Right cardiac atrium (tissue), 5 donors: ENCODE results near the gene RHBDL1. TPM values are rescaled to one million over a fixed set of nuclear protein-coding genes. Genes with fewer than 3 reads are reported as not detected.

Experiments
- ATAC-seq, 2 donors: fragments of 200-7000 bp; cut with Tn5 transposase; one replicate each; pipeline versions ENCODE4 v1.8.0 to v1.9.1; 2020; ENCODE audit warnings: moderate library complexity in 2 of 2, mild to moderate bottlenecking in 1 of 2
- DNase-seq, 3 donors: peaks; one replicate each; pipeline ENCODE4 v3.0.0-alpha.2; 2020
- H3K27ac ChIP-seq: one replicate; pipeline ENCODE4 v1.5.1; 2013; ENCODE audit warnings: mild to moderate bottlenecking, low read length, control low read depth, moderate library complexity
- H3K27me3 ChIP-seq: one replicate; pipeline ENCODE4 v1.6.1; 2013; ENCODE audit not compliant: control insufficient read depth, insufficient read depth
- H3K4me1 ChIP-seq: one replicate; pipeline ENCODE4 v1.6.1; 2013; ENCODE audit warnings: low read length; ENCODE audit not compliant: control insufficient read depth, insufficient read depth
- H3K4me3 ChIP-seq: one replicate; pipeline ENCODE4 v1.5.1; 2013; ENCODE audit warnings: low read length, control low read depth
- H3K9me3 ChIP-seq: one replicate; pipeline ENCODE4 v1.6.1; 2013; ENCODE audit warnings: low read length; ENCODE audit not compliant: control insufficient read depth
- WGBS: extraction: QIAGEN DNeasy Blood & Tissue Kit; methylation state at CpG from one replicate; pipeline ENCODE4 v1.1.7; 2013; 5-methylcytosine and 5-hydroxymethylcytosine counted together
- intact Hi-C, 4 donors: fragments of 100-400 bp; cut with DNase I; formaldehyde crosslinking; loops; one replicate each; pipeline versions ENCODE4 v1.11.0 to v1.14.0; 2022 to 2023
- polyA plus RNA-seq: library from polyadenylated mRNA; stranded (reverse); fragments of 200-250 nt; gene quantifications from one replicate; pipeline ENCODE4 v1.2.3, GENCODE V29; 2013
- total RNA-seq, 4 donors: library from RNA; stranded (reverse); fragmentation: NEBNext Ultra II Directional; extraction: Animal tissue kit (Norgen Biotek cat#: 25700); gene quantifications; one replicate each; pipeline ENCODE4 v1.2.1, GENCODE V29; 2021
- donor health status: healthy with polysubstance abuse.
- donor health status: DM: no; HTN: yes; CAD: no.
- donor health status: DM: no; HTN: no; CAD: no.
- donor health status: DM: no; HTN: yes; CAD: no; lungs with severe emphysema.
- donor health status: DM: yes; HTN: yes; CAD: no.

The RHBDL1 gene
- total and polyA plus RNA-seq, 5 donors, result 0.89 to 2.9 (median 1.9) TPM

GRCh38 chr16:638034-638543, 37.4 kb upstream of the RHBDL1 start:
- Histone ChIP-seq H3K27ac (peak overlapping the region; percentile 44), H3K9me3 (no peaks in the 10 kb centered on the region), H3K4me3 (no peak overlapping the region), H3K4me1 (peaks cover 5% of the 10 kb centered on the region), H3K27me3 (no peaks in the 10 kb centered on the region)
- DNase-seq (peak in 1 of 3 donors; percentile 73), ATAC-seq (no peak)
- 82% methylated on average over 15 of the region's 15 CpGs for WGBS
- intact Hi-C loops, result no loop called here

- H3K9me3 ChIP-seq, result no peaks in the 10 kb centered on the region
- WGBS, result 80% methylated on average over 9 of the region's 9 CpGs
- intact Hi-C loops, result no loop called here
- peaks cover 5% of the 10 kb centered on the region for H3K4me1 ChIP-seq
- no peak overlapping the region for H3K4me3 ChIP-seq
- H3K27me3 ChIP-seq, result no peaks in the 10 kb centered on the region
- DNase-seq (peak in 1 of 3 donors; percentile 53), ATAC-seq (no peak)
- peak overlapping the region; percentile 14 for H3K27ac ChIP-seq
Measured at GRCh38 chr16:638836-639235, 36.6 kb upstream of the RHBDL1 start.

- Histone ChIP-seq H3K27ac (no peak overlapping the region), H3K4me3 (peak overlapping the region; percentile 72), H3K4me1 (peaks cover 3% of the 10 kb centered on the region), H3K9me3 (no peaks in the 10 kb centered on the region), H3K27me3 (no peaks in the 10 kb centered on the region)
- ATAC-seq (no peak), DNase-seq (no peak)
- intact Hi-C loops, result no loop called here
- 94% methylated on average over 5 of the region's 5 CpGs for WGBS
Measured at GRCh38 chr16:640614-641013, 34.9 kb upstream of the RHBDL1 start.

- Histone ChIP-seq H3K4me3 (peak within 1 kb of the TSS; percentile 72), H3K27ac (peak within 1 kb of the TSS; percentile 98), H3K9me3 (no peaks in the 10 kb centered on the region), H3K4me1 (peaks cover 3% of the 10 kb centered on the region), H3K27me3 (no peaks in the 10 kb centered on the region)
- intact Hi-C loops, result no loop called here
- WGBS, result 2% methylated on average over 81 of the region's 81 CpGs
- peak; percentile 67 to 76 for ATAC-seq
- DNase-seq, result peak; percentile 89 to 96 (median 96)
Measured at GRCh38 chr16:641326-642188, 33.9 kb upstream of the RHBDL1 start, which contains the start of gene MCRIP2. Gene MCRIP2, plus strand, starts transcription at chr16:641828. Its CDS starts 164 bp downstream, at chr16:641992.

GRCh38 chr16:642189-643049, 33.1 kb upstream of the RHBDL1 start:
- H3K27me3 ChIP-seq, result no peaks in the 10 kb centered on the region
- ATAC-seq (peak; percentile 11 to 41), DNase-seq (peak in 2 of 3 donors; percentile 83 to 86)
- H3K4me3 ChIP-seq, result peak overlapping the region; percentile 72
- intact Hi-C loops, result no loop called here
- peak overlapping the region; percentile 71 for H3K27ac ChIP-seq
- peaks cover 2% of the 10 kb centered on the region for H3K4me1 ChIP-seq
- 5% methylated on average over 72 of the region's 72 CpGs for WGBS
- H3K9me3 ChIP-seq, result no peaks in the 10 kb centered on the region

- no peak for DNase-seq
- Histone ChIP-seq H3K27ac (peak overlapping the region; percentile 71), H3K4me1 (peaks cover 1% of the 10 kb centered on the region), H3K27me3 (no peaks in the 10 kb centered on the region), H3K4me3 (peak overlapping the region; percentile 72), H3K9me3 (no peaks in the 10 kb centered on the region)
- ATAC-seq, result no peak
- intact Hi-C loops, result no loop called here
- 86% methylated on average over 13 of the region's 13 CpGs for WGBS
Measured at GRCh38 chr16:643050-643368, 32.5 kb upstream of the RHBDL1 start.

GRCh38 chr16:644556-644955, 30.9 kb upstream of the RHBDL1 start:
- 86% methylated on average over 12 of the region's 12 CpGs for WGBS
- DNase-seq, result no peak
- intact Hi-C loops, result no loop called here
- H3K27ac ChIP-seq, result no peak overlapping the region
- no peaks in the 10 kb centered on the region for H3K9me3 ChIP-seq
- H3K27me3 ChIP-seq, result no peaks in the 10 kb centered on the region
- no peak for ATAC-seq
- no peak overlapping the region for H3K4me3 ChIP-seq
- H3K4me1 ChIP-seq, result peaks cover 3% of the 10 kb centered on the region

GRCh38 chr16:645852-646678, 29.4 kb upstream of the RHBDL1 start:
- DNase-seq (no peak), ATAC-seq (no peak)
- WGBS, result 72% methylated on average over 32 of the region's 32 CpGs
- intact Hi-C loops, result no loop called here
- peaks cover 3% of the 10 kb centered on the region for H3K4me1 ChIP-seq
- no peak overlapping the region for H3K4me3 ChIP-seq
- peak overlapping the region; percentile 22 for H3K27ac ChIP-seq
- no peaks in the 10 kb centered on the region for H3K27me3 ChIP-seq
- H3K9me3 ChIP-seq, result no peaks in the 10 kb centered on the region

- no peak for DNase-seq
- WGBS, result 81% methylated on average over 22 of the region's 22 CpGs
- intact Hi-C loops, result no loop called here
- Histone ChIP-seq H3K4me1 (peaks cover 3% of the 10 kb centered on the region), H3K27me3 (no peaks in the 10 kb centered on the region), H3K9me3 (no peaks in the 10 kb centered on the region), H3K4me3 (no peak overlapping the region), H3K27ac (peak overlapping the region; percentile 22)
- no peak for ATAC-seq
Measured at GRCh38 chr16:646679-647172, 28.7 kb upstream of the RHBDL1 start.

GRCh38 chr16:647173-647902, 28.1 kb upstream of the RHBDL1 start:
- no peaks in the 10 kb centered on the region for H3K9me3 ChIP-seq
- ATAC-seq, result peak in 1 of 2 donors; percentile 1
- intact Hi-C loops, result no loop called here
- H3K27me3 ChIP-seq, result no peaks in the 10 kb centered on the region
- peak overlapping the region; percentile 22 for H3K27ac ChIP-seq
- peaks cover 3% of the 10 kb centered on the region for H3K4me1 ChIP-seq
- 75% methylated on average over 25 of the region's 25 CpGs for WGBS
- DNase-seq, result no peak
- H3K4me3 ChIP-seq, result no peak overlapping the region
